ENCODE data around the gene COMMD3.

GRCh38 chr10:22321156-22321923 is 5.2 kb downstream of the COMMD3 start:
- TF ChIP-seq CHD1 (IDR thresholded peaks at IDR 0.05; ENCODE audit: low read depth, low read length) (no peak), MAFK (IDR thresholded peaks at IDR 0.05; ENCODE audit: low read depth, low read length) (no peak), POLR2A (IDR thresholded peaks at IDR 0.05; ENCODE audit: low read depth, low read length) (no peak), CTCF (conservative IDR thresholded peaks at IDR 0.05; ENCODE audit: low read depth, low read length) (no peak), CEBPB (IDR thresholded peaks at IDR 0.05; ENCODE audit: low read depth, low read length) (no peak)
